GM04503 (cell line): Measurements from ENCODE around the gene MICU1.
"Not testable (repeated sequence)": the region's sequence is repeated elsewhere in the genome, so short reads cannot be mapped to it uniquely, and the experiment has no call there.

Experiments used
- DNase-seq: peaks from one replicate; pipeline ENCODE4 v3.0.0-alpha.2; 2012; ENCODE audit warnings: low read depth

MICU1 gene

DNA sequence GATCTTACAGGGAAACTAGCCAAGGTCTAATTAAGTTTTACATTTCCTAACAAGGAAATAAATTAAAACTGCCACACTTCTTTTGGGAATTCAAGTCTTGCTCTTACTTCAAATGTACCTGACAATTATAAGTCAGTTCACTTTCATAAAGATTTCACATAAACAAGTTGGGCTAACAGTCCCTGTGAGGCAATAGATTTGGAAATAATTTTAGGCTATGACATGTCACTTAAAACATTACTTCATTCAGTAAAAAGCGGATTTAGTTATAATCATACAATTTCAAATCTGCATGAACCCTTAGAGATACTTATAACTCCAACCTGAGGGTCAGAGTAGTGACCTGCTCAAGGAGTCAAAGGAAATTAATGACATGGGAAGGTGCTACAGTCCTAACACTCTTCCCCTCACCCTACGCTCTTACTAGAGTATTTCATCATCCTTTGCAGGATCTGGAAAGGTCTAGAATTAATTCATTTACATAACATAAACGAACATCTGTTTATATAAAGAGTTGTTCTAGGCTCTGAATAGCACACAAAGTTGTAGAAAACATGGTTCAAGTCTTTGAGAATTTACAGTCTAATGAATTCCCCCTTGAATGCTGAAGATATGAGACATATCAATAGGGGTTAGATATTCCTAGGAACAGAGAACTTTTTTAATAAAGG is 238.8 kb downstream of the MICU1 start:
- no peak for DNase-seq

DNA sequence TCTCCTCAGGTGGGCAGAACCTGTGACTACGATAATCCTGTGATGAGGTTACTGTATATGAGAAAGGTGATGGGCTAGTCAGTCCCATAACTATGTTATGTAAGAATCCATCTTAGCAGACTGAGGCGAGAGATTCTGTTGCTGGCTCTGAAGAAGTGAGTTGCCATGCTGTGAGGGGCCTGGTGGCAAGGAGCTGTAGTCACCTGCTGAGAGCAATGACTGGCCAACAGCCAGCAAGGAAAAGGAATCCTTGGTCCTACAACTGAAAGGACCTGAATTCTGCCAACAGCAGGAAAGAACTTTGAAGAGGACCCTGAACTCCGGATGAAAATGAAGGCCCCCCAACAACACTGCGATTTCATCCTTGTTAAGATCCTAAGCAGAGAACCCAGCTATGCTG is 240.2 kb downstream of the MICU1 start:
- no peak for DNase-seq

DNA sequence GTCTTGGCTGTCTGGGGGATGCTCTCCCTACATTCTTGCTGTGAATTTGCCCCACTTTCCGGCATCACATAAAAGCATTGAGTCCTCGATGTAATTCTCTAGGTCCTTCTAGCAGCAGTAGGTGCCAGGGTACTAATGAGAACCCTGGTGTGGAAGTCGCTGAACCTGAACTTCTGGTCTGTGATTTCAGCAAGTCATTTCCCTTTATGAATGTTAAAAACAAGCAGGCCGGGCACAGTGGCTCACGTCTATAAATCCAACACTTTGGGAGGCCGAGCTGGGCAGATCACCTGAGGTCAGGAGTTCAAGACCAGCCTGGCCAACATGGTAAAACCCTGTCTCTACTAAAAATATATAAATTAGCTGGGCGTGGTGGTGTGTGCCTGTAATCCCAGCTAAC is 240.9 kb downstream of the MICU1 start:
- not testable (repeated sequence) for DNase-seq

DNA sequence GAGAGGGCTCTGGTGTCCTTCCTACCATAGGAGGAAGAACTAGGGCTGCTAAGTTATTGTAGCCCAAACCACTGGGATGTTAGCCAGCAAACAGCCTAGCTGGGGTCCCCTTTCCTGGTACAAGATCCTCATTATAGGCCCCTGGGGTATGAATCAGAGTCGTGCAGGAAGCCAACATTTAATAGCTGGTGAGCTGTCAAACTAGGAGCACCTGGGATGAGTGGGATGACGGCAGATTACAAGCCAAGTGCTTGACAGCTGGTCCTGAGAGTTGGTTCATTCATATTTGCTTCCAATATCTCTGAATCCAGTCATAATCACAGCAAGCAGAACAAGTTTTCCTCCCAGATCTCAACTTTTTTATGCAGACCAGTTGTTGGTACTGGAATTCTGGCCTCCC is 246.1 kb downstream of the MICU1 start:
- DNase-seq: no peak

DNA sequence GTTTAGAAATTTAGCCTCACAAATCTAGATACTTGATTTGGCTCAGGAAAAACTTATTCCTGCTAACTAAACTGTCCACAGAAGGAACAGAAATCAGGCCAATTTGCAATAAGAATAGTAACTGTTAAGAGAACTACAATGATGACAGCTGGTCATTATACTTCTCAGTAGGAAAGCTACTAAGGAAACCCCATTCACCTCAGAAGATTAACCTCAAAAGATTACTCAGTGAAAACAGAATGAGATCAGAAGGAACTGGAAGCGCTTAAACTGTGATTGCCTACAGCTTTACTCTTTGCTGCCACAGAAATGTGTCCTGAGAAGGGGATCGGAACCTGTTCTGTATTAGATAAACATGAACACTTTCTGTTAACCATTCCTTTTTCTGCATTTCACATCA is 246.8 kb downstream of the MICU1 start:
- DNase-seq: no peak

DNA sequence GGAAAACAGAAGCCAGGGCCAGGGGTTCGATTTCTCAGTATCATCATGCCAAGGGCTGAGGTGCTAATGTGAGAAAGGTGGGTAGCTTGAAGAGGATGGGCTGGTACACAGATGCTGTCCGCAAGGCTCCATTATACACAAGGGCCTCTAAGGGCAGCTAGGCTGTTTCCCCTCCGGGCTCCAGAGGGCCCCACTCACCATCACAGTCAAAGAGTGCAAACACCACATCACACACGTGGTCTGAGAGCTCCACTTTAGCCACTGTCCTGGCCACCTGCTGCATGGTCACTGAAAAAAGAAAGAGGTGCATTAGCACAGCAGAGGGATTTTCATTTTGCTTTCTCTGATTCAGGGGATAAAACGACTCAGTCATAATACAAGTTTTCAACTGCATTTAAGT is 250.3 kb downstream of the MICU1 start:
- no peak for DNase-seq

DNA sequence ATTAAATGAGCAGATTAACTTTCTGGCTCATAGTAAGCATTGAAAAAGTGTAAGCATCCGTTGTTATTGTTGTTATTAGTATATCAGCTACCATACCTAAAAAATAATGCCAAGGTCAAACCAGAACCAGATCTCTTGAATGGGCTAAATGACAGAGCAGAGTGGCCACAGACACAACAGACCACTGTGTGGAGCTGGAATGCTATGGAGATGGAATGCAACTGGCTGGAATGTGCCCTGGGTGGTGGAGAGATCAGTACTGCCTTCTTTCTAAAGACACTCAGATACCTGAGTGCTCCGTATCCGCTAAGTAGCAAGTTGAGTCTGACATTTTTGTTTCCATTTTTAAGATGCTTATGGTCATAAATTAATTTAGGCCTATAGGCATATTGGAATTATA is 250.7 kb downstream of the MICU1 start:
- no peak for DNase-seq

DNA sequence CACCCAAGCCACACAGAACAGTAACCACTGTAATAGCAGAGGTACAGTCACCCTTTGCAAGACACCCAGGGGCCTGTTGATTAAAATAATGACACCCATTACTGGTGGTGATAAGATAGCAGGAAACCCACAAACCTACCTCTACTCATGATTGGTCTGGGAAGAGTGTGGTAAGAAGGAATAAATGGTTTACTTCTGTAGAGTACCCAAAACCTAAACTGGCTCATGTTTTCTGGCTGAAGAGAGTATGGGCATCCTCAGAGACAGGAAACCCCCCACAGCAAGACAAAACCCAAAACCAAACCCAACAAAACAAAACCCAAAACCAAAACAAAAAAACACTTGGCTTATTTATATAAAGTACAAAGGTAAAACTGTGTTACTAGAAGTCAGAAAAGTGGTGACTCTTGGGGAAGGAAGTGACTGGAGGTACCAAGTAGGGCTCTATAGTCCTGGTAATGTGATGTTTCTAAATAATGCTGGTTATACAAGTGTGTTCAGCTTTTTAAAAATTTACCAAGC is 255.6 kb downstream of the MICU1 start:
- DNase-seq: no peak

DNA sequence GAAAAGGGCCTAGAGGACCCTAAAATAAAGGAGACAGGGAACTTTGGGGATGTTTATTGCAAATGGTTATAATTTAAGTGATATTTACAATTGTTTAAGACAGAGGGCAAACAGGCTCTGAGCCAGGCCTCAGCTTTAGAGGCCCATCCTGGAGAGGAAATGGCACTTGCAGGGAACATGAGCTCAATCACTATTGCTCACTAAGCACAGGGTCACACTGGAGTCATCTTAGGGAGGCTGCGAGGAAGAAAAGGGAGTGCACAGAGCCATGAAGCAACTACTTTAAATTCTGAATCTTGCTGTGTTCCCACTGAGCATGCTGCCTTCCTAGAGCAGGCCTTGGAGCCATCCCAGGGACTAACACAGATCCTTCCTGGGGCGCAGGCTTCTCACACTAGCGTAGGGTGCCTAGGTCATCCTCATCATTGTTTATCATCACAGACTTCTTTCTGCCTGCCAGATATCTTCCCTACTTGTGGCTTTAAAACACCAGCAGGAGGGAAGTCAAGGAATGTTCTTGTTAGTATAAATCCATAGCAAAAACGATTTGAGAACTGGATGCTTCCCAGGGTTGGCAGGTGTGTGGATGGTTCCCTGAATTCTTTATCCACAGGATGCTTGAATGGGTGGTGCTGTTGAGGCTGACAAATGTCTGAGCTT is 258.4 kb downstream of the MICU1 start:
- DNase-seq: no peak

DNA sequence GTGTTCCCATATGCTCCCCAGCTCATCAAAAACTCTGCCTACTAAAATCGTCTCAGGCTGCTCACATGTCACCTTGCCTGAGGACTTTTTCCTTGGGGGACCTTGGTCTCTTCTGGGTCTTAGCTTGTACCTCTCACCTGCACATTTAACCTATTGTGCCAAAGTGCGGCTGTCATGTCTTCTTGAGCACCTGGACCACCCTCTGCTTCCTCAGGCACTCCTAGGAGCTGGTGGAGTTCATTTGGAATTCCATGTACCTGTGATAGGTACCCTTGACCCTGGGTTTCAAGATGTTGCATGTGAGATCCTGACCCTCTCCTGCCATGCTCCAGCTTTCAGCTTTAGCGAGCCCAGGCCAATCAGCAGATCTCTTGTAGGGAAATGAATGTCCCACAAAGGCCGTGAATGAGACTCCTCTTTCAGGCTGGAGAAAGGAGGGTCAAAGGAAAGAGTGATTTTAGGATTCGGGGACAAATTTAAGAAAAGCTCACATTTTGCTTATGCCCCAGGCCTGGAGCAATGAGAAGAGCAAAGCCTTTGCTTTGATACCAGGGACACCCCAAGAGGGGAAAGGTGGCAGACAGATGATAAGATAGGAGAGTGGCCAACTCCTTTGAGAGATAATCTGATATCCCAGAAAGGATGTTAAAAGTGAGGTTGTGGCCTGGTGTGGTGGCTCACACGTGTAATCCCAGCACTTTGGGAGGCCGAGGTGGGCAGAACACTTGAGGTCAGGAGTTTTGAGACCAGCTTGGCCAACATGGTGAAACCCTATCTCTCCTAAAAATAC is 260.6 kb downstream of the MICU1 start:
- no peak for DNase-seq

DNA sequence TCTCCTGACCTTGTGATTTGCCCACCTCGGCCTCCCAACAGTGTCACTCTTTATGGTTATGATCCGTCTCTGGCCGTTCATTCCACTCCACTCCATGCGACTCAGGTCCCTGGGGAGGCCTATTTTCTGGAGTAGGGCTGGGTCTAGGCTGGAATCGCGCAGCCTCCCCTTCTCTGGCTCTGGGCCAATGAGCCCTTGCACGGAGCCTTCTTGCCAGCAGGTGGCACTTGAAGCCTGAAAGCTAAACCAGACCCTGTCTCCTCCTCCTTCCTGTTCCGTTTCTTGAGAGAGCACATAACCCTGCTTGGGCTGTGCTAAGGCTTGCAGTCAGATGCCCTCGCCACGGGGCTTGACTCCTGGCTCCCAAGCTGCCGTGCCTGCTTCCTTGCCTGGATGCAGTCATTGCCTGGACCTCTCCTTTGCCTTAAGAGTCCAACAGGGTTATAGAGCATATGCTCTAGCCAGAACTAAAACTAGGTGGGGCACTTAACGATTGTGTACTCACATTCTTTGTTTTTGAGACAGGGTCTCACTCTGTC is 261.6 kb downstream of the MICU1 start:
- peak; percentile 70 for DNase-seq

DNA sequence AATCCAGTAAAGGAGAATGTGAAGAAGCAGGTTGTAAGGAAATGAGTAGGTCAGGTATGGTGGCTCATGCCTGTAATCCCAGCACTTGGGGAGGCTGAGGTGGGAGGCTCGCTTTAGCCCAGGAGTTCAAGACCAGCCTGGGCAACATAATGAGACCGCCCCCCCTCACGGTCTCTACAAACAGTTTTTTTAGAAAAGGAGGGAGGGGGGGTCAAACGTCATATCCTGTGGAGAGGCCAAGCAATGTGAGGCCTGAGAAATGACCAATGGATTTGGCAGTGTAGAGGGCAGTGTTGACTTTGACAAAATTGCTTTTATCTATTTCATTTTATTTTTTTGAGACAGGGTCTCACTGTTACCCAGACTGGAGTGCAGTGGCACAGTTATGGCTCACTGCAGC is 268.9 kb downstream of the MICU1 start:
- DNase-seq: no peak

DNA sequence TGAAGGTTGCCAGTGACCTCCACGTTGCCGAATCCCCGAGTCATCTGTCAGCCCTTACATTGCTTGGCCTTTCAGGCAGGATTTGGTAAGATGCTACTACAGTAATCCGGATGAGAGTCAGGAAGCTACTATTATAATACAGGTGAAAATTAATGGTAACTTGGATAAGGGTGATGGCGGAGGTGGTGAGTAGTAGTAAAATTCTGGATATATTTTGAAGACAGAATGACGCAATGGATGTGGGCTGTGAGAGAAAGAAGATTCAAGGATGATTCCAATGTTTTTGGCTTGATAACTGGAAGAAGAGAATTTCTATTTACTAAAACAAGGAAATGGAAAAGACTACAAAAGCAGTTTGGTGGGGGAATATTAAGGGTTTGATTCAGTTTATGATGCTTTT is 269.8 kb downstream of the MICU1 start:
- no peak for DNase-seq

DNA sequence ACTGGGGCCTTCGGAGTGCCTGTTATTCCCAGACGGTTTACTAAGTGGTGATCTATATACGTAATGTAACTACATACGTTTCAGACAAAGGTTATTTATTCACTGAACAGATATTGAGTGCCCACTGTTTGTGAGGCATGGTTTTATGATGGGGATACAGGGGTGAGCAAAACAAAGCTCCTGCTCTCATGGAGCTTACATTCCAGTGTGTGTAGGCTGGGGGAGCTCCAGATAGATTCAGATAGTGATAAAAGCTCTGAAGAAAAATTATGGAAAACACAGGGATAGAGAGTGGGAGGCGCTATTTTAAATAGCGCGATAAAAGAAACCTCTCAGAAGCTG is 270.7 kb downstream of the MICU1 start:
- DNase-seq: no peak

DNA sequence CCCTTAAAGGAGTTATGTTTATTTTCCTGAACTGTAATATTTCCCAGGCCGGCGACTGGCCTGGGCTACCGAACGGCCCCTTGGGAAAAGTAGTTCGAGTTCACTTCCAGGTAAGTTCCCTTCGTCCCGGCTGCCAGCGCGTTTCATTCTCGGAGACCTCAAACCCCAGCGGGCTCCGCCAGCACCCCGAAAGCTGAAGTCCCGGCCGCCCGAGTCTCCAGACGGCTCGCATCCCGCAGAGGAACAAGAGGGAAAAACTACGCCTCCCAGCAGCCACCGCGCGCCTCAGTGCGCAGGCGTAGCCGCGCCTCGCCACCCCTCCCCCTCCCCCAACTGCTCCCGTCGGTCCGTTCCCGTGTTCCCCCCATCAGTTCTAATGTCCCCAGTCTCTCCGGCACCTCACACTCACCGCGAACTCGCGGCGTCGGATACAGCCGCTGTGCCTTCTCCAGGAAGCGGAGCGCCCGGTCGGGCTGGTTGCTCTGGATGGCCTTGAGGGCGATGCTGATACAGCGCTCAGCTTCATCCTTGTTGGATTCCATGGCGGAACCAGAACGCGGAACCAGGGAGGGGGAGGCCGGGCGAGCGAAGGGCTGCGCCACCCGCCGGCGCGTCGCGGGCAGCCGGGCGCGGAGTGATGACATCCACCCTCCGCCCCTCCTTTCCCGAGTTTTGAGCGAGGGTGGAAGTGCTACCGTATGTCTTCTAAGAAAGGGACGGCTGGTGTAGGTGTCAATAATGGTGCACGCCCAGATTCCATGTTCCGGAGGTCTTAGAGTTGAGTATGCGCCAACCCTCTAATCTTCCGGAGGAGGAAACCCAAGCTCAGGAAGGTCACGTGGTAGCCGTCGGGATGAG is 271.3 kb downstream of the MICU1 start, which contains the start of gene DNAJB12:
Gene DNAJB12, minus strand, starts transcription at position 564 of the 858 bp plus-strand sequence. Its CDS starts 22 bp downstream, at position 542.
- DNase-seq: peak; percentile 72

DNA sequence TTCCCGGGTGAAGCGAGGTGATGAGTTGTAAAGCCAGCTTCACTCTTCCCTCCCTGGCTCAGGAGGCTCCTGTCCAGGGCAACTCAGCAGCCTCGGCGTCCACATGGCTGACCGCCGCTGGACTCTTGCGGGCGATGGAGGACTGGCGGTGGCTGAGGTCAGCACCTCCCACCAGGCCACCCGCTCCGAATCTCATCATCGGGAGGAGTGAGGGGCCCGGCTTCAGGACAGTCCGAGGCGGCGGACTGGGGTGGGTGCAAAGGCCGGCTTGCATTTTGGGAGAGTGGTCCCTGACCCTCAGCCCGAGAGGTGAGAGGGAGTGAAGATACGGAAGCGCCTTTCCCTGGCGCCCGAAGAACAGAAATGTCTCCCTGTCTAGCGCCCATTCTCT is 271.9 kb downstream of the MICU1 start:
- DNase-seq: no peak

DNA sequence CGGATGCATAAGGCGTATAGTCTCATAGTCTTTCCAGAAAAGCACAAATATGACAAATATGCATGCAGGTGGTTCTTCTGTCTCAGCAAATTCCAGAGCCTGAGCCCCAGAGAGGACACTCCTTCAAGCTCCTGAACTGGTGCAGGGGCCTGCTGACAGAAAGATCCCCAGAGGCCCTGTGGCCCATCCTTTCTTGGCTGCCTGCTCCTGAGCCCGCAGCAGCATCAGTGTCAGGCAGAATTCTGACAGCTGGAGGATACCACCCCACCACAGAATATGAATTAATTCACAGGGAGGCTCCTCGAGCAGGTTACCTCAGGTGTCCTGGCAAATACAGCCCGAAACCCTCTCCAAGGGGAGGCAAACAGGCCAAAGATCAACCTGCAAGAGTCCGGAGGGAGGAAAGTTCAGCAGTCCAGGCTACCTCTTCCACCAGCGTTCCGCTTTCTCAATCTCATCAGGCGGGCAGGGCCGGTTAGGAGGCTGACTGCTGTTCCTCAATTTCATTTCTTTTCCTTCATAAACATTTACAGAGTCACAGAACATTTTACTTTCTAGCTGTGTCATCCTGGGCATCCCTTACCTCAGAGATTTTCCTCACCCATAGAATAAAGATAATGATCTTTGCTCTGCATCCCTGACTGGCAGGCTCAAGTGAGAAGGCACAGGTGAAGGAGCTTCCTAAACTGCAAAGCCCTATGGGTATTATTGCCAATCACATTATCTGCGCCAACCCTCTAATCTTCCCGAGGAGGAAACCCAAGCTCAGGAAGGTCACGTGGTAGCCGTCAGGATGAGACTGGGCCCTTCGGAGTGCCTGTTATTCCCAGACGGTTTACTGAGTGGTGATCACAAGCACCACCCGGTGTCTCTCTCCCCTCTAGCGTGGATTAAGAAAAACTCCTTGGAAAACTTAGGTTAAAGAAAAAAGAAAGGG is 272.6 kb downstream of the MICU1 start:
- DNase-seq: no peak

DNA sequence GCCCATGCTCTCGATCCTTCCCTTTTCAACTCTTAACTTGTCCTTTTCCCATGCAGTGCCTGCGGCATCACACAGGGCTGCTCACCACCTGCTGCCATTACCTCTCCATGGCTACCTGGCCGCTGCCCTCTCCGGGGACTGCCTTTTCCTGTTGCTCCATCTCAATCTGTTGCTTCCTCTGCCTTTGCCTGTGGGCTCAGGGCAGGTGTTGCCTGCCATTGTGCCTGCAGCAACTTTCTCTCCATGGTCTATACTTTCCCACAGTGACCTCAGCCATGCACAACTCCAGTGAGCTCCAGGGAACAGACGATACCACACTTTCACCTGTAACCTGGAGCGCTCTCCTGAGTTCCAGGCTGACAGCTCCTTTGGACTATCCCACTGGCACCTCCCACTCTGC is 274.4 kb downstream of the MICU1 start:
- no peak for DNase-seq

DNA sequence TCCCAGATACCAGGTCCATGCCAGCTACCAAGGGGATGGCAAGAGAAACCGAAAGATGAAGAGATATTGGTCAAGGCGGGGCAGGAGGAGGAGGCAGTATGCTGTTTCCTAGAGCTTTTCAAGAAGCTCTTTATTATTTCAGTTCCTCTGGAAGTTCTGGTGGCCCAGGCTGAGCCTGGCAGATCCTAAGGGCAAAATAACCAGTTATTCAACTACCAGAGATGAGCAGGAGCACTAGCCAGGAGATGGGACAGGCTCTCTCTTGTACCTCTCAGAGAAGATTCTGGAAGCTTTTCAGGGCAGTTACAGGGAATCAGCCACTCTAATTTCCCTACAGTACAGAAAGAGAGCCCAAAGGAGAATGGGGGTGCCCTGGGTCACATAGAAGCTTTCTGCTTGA is 276.4 kb downstream of the MICU1 start:
- no peak for DNase-seq

DNA sequence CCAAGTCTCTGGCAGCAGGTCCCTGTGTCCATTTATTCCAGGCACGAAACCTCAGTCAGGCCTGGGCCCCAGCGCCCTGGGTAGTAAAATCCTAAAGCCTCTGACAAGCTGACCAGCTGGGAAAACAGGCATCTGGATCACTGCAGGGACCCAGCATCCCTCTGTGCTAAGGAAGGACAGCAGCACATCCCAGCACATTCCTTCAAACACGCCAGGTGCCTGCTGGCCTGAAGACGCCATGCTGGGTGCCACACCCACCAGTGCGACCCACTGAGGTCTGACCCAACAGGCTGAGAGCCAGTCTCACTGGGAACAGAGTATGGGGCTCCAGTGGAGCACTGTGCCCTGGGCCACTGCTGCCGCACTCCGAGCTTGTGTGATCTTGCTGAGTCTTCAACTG is 277.6 kb downstream of the MICU1 start:
- DNase-seq: no peak

DNA sequence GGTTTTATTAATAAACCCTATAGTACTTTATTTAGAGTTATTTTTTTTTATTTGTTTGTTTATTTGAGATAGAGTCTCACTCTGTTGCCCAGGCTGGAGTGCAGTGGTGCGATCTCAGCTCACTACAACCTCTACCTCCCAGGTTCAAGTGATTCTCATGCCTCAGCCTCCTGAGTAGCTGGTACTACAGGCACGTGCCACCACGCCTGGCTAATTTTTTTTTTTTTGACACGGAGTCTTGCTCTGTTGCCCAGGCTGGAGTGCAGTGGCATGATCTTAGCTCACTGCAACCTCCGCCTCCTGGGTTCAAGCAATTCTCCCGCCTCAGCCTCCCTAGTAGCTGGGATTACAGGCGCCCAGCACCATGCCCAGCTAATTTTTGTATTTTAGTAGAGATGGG is 279.8 kb downstream of the MICU1 start:
- not testable (repeated sequence) for DNase-seq
